Hematopoietic multipotent progenitor cell treated with erythropoietin and hydrocortisone succinate and interleukin-3 and kit ligand, for 6 days (in vitro differentiated cells): ENCODE measurements around the gene HNRNPUL2.
A peak's percentile ranks its signal among the peaks of the same experiment; 100 is the strongest.

Experiments used
- DNase-seq: peaks from one replicate; pipeline ENCODE4 v3.0.0-alpha.2; 2015

Gene HNRNPUL2

GRCh38 chr11:62665599-62666258 lies 61.5 kb downstream of the HNRNPUL2 start:
- peak; percentile 66 for DNase-seq

- peak; percentile 96 for DNase-seq
Measured at GRCh38 chr11:62665075-62665598, 62.1 kb downstream of the HNRNPUL2 start, which contains the start of the genes C11orf98 and CSKMT. Gene C11orf98, minus strand, starts transcription at chr11:62665210. Its CDS starts 41 bp downstream, at chr11:62665169. Gene CSKMT, plus strand, starts transcription at chr11:62665312. Its CDS starts 568 bp downstream, at chr11:62665880.

- DNase-seq = peak; percentile 74
Measured at GRCh38 chr11:62664405-62665074, 62.7 kb downstream of the HNRNPUL2 start.
